H1 (cell line): Measurements from ENCODE around the gene PRSS2. TPM values are rescaled to one million over a fixed set of nuclear protein-coding genes. Genes with fewer than 3 reads are reported as not detected.

Experiments
- ATF2 ChIP-seq: IDR thresholded peaks from 2 replicates; pipeline ENCODE4 v1.6.1; 2012; ENCODE audit warnings: low read length, inconsistent platforms
- CBX5 ChIP-seq: fragments of 300-800, 300-1000 bp; sonication (generic); IDR thresholded peaks from 2 replicates; pipeline ENCODE4 v1.7.1; 2016; ENCODE audit warnings: antibody characterized with exemption, low read length, low read depth
- CHD2 ChIP-seq: IDR thresholded peaks from 2 replicates; pipeline ENCODE4 v1.6.1; 2012; ENCODE audit warnings: low read length, improper control_type of control experiment
- CHD7 ChIP-seq: fragments of 300-600 bp; sonication (generic); IDR thresholded peaks from 2 replicates; pipeline ENCODE4 v1.7.1; 2012; ENCODE audit warnings: low read length, moderate library complexity, mild to moderate bottlenecking, inconsistent platforms; ENCODE audit not compliant: insufficient replicate concordance
- E2F6 ChIP-seq: IDR thresholded peaks from 2 replicates; pipeline ENCODE4 v1.6.1; 2012; ENCODE audit warnings: inconsistent platforms
- JUN ChIP-seq: IDR thresholded peaks from 2 replicates; pipeline ENCODE4 v1.6.1; 2011; ENCODE audit warnings: low read depth, mild to moderate bottlenecking, improper control_type of control experiment, low read length
- POLR2A ChIP-seq, 2 experiments: IDR thresholded peaks; 1 replicate in 1 of 2; 2 replicates in 1 of 2; pipeline ENCODE4 v1.6.1; 2011; ENCODE audit warnings: low read depth in 2 of 2, low read length in 2 of 2, mild to moderate bottlenecking in 2 of 2; ENCODE audit errors: control extremely low read depth in 1 of 2
- POLR2AphosphoS5 ChIP-seq: IDR thresholded peaks from 2 replicates; pipeline ENCODE4 v1.6.1; 2011; ENCODE audit warnings: low read depth, low read length
- RXRA ChIP-seq: IDR thresholded peaks from 2 replicates; pipeline ENCODE4 v1.6.1; 2011; ENCODE audit warnings: low read depth, mild to moderate bottlenecking, low read length, moderate library complexity; ENCODE audit not compliant: insufficient read depth
- SIX5 ChIP-seq: IDR thresholded peaks from 2 replicates; pipeline ENCODE4 v1.6.1; 2011; ENCODE audit warnings: mild to moderate bottlenecking, low read depth, low read length
- polyA plus RNA-seq, 7 experiments: library from polyadenylated mRNA; depleted of rRNA in 3 of 7; stranded (reverse) in 5 of 7; unstranded in 2 of 7; fragments of >200 nt in 5 of 7; fragments of 200-250 nt in 2 of 7; gene quantifications; 1 replicate in 5 of 7; 2 replicates in 1 of 7; 4 replicates in 1 of 7; pipeline versions ENCODE4 v1.2.1 to v1.2.3, GENCODE V29; 2011 to 2013; ENCODE audit warnings: missing spikeins in 2 of 7, mixed read lengths in 2 of 7
- total RNA-seq: library from RNA; stranded (reverse); fragmentation: NEBNext Ultra II Directional; extraction: Animal tissue kit (Norgen Biotek cat#: 25700); gene quantifications from 2 replicates; pipeline ENCODE4 v1.2.1, GENCODE V29; 2021

PRSS2 gene
- total and polyA plus RNA-seq, 2 of the 8 experiments (the other 6 are each of a cell fraction or from before 2014, with no cell fraction given), result not detected

GRCh38 chr7:142772051-142772450 lies 1.3 kb downstream of the PRSS2 start (continued):
- no peak for TF ChIP-seq CHD7
- no peak for TF ChIP-seq JUN
- no peak for TF ChIP-seq POLR2AphosphoS5
- no peak for TF ChIP-seq RXRA
- TF ChIP-seq SIX5, result no peak
- no peak for TF ChIP-seq CHD2
- no peak for TF ChIP-seq ATF2
- TF ChIP-seq POLR2A (IDR thresholded peaks at IDR 0.05; ENCODE audit: control extremely low read depth in 1 of 2, low read depth in 2 of 2, low read length in 2 of 2), result no peak
- no peak for TF ChIP-seq E2F6
- TF ChIP-seq CBX5, result no peak
